ENCODE data around the gene ANKRD61.
"Not testable (repeated sequence)": the region's sequence is repeated elsewhere in the genome, so short reads cannot be mapped to it uniquely, and the experiment has no call there.

ANKRD61 gene

GRCh38 chr7:6030988-6031387, at the start of gene ANKRD61:
TSS of gene ANKRD61 (plus strand) at chr7:6031376. CDS start at chr7:6031376, 0 bp downstream.
- no peak within 1 kb of the TSS for H3K4me2 ChIP-seq (ENCODE audit: low read depth, low read length, poor library complexity, severe bottlenecking)
- no peaks in the 10 kb centered on the region for H3K9me3 ChIP-seq (ENCODE audit: insufficient read depth, low read depth, low read length)
- no peak within 1 kb of the TSS for H3K9ac ChIP-seq (ENCODE audit: low read depth, low read length, poor library complexity, severe bottlenecking)
- H3K36me3 ChIP-seq (ENCODE audit: insufficient read depth, low read length): peaks cover 65% of the 10 kb centered on the region; the same call in 1 of the 2 replicates
- no peaks in the 10 kb centered on the region for H3F3A ChIP-seq (ENCODE audit: low read depth)
- H2AFZ ChIP-seq (ENCODE audit: low read length): no peak within 1 kb of the TSS
- peaks cover 13% of the 10 kb centered on the region for H3K4me1 ChIP-seq (ENCODE audit: insufficient read depth, low read length, poor library complexity, severe bottlenecking)
- TF ChIP-seq EZH2phosphoT487 (IDR thresholded peaks at IDR 0.05; ENCODE audit: borderline replicate concordance): no peak
- no peak for TF ChIP-seq CTCF (conservative IDR thresholded peaks at IDR 0.05; ENCODE audit: low read length)
- H3K79me2 ChIP-seq (ENCODE audit: insufficient read depth, low read length): no peaks in the 10 kb centered on the region; the same call in 1 of the 2 replicates
- H3K4me3 ChIP-seq (ENCODE audit: low read length, poor library complexity, severe bottlenecking): no peak within 1 kb of the TSS
- H3K27me3 ChIP-seq (ENCODE audit: insufficient read depth, low read length, poor library complexity, severe bottlenecking): no peaks in the 10 kb centered on the region
- H4K20me1 ChIP-seq (ENCODE audit: insufficient read depth, low read length, poor library complexity, severe bottlenecking): peaks cover 3% of the 10 kb centered on the region
- H3K9me2 ChIP-seq (replicated peaks; ENCODE audit: low read depth, low read length): no peaks in the 10 kb centered on the region

GRCh38 chr7:5987061-5987460, 44.1 kb upstream of the ANKRD61 start:
- not testable (repeated sequence) for H3K36me3 ChIP-seq (ENCODE audit: insufficient read depth, low read length); H3K9me2 ChIP-seq (replicated peaks; ENCODE audit: low read depth, low read length); H4K20me1 ChIP-seq (ENCODE audit: insufficient read depth, low read length, poor library complexity, severe bottlenecking); H3K27me3 ChIP-seq (ENCODE audit: insufficient read depth, low read length, poor library complexity, severe bottlenecking); H3K4me2 ChIP-seq (ENCODE audit: low read depth, low read length, poor library complexity, severe bottlenecking); H3K9ac ChIP-seq (ENCODE audit: low read depth, low read length, poor library complexity, severe bottlenecking); H3F3A ChIP-seq (ENCODE audit: low read depth); H3K79me2 ChIP-seq (ENCODE audit: insufficient read depth, low read length); H2AFZ ChIP-seq (ENCODE audit: low read length); H3K4me1 ChIP-seq (ENCODE audit: insufficient read depth, low read length, poor library complexity, severe bottlenecking); H3K9me3 ChIP-seq (ENCODE audit: insufficient read depth, low read depth, low read length); H3K4me3 ChIP-seq (ENCODE audit: low read length, poor library complexity, severe bottlenecking)

GRCh38 chr7:5997210-5997808, 33.9 kb upstream of the ANKRD61 start:
- Histone ChIP-seq H4K20me1 (ENCODE audit: insufficient read depth, low read length, poor library complexity, severe bottlenecking) (no peaks in the 10 kb centered on the region), H3K4me2 (ENCODE audit: low read depth, low read length, poor library complexity, severe bottlenecking) (no peak overlapping the region), H3F3A (ENCODE audit: low read depth) (no peaks in the 10 kb centered on the region), H3K4me3 (ENCODE audit: low read length, poor library complexity, severe bottlenecking) (no peak overlapping the region), H3K79me2 (ENCODE audit: insufficient read depth, low read length) (no peaks in the 10 kb centered on the region), H3K9me3 (ENCODE audit: insufficient read depth, low read depth, low read length) (no peaks in the 10 kb centered on the region), H3K9ac (ENCODE audit: low read depth, low read length, poor library complexity, severe bottlenecking) (no peak overlapping the region), H3K27me3 (ENCODE audit: insufficient read depth, low read length, poor library complexity, severe bottlenecking) (no peaks in the 10 kb centered on the region), H3K36me3 (ENCODE audit: insufficient read depth, low read length) (peaks cover 36% of the 10 kb centered on the region; the same call in 1 of the 2 replicates), H3K9me2 (replicated peaks; ENCODE audit: low read depth, low read length) (no peaks in the 10 kb centered on the region), H2AFZ (ENCODE audit: low read length) (no peak overlapping the region), H3K4me1 (ENCODE audit: insufficient read depth, low read length, poor library complexity, severe bottlenecking) (no peaks in the 10 kb centered on the region)
- TF ChIP-seq EZH2phosphoT487 (IDR thresholded peaks at IDR 0.05; ENCODE audit: borderline replicate concordance): no peak
- peak; percentile 75 for TF ChIP-seq CTCF (conservative IDR thresholded peaks at IDR 0.05; ENCODE audit: low read length)

GRCh38 chr7:6007386-6007785, 23.8 kb upstream of the ANKRD61 start:
- Histone ChIP-seq H3K9me3 (ENCODE audit: insufficient read depth, low read depth, low read length) (no peaks in the 10 kb centered on the region), H3K27me3 (ENCODE audit: insufficient read depth, low read length, poor library complexity, severe bottlenecking) (no peaks in the 10 kb centered on the region), H3K4me2 (ENCODE audit: low read depth, low read length, poor library complexity, severe bottlenecking) (peak overlapping the region; percentile 82), H4K20me1 (ENCODE audit: insufficient read depth, low read length, poor library complexity, severe bottlenecking) (no peaks in the 10 kb centered on the region), H2AFZ (ENCODE audit: low read length) (no peak overlapping the region), H3K4me1 (ENCODE audit: insufficient read depth, low read length, poor library complexity, severe bottlenecking) (peaks cover 15% of the 10 kb centered on the region), H3K79me2 (ENCODE audit: insufficient read depth, low read length) (peaks cover 47% of the 10 kb centered on the region), H3F3A (ENCODE audit: low read depth) (no peaks in the 10 kb centered on the region), H3K9me2 (replicated peaks; ENCODE audit: low read depth, low read length) (no peaks in the 10 kb centered on the region), H3K36me3 (ENCODE audit: insufficient read depth, low read length) (no peaks in the 10 kb centered on the region), H3K9ac (ENCODE audit: low read depth, low read length, poor library complexity, severe bottlenecking) (peak overlapping the region; percentile 90), H3K4me3 (ENCODE audit: low read length, poor library complexity, severe bottlenecking) (peak overlapping the region; percentile 91)
- no peak for TF ChIP-seq EZH2phosphoT487 (IDR thresholded peaks at IDR 0.05; ENCODE audit: borderline replicate concordance)
- TF ChIP-seq CTCF (conservative IDR thresholded peaks at IDR 0.05; ENCODE audit: low read length): no peak

DNA sequence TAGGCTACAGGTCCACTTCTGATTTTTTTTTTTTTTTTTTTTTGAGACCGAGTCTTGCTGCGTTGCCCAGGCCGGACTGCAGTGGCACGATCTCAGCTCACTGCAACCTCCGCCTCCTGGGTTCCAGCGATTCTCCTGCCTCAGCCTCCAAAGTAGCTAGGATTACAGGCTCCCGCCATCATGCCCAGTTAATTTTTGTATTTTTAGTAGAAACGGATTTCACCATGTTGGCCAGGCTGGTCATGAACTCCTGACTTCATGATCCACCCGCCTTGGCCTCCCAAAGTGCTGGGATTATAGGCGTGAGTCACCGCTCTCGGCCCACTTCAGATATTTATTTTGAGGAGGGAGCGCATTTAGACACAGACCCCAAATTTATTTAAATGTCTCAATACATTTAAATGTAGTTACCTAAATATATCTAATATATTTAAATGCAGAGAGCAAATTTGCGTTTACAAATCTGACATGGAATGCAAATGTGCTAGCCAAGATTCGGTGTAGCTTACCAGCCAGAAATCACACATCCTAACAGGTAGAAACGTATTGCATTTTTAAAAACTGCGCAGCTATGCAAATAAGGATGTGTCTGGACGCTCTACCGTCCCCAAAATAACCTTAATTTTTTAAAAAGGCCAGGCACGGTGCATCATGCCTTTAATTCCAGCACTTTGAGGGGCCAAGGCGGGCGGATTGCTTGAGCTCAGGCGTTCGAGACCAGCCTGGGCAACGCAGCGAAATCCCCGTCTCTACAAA, 23.2 kb upstream of the ANKRD61 start:
- H3K9me3 ChIP-seq (ENCODE audit: insufficient read depth, low read depth, low read length); H3K36me3 ChIP-seq (ENCODE audit: insufficient read depth, low read length); H3K27me3 ChIP-seq (ENCODE audit: insufficient read depth, low read length, poor library complexity, severe bottlenecking); H2AFZ ChIP-seq (ENCODE audit: low read length); H3F3A ChIP-seq (ENCODE audit: low read depth); H3K9me2 ChIP-seq (replicated peaks; ENCODE audit: low read depth, low read length); H4K20me1 ChIP-seq (ENCODE audit: insufficient read depth, low read length, poor library complexity, severe bottlenecking): not testable (repeated sequence)
- Histone ChIP-seq H3K9ac (ENCODE audit: low read depth, low read length, poor library complexity, severe bottlenecking) (peak overlapping the region; percentile 90), H3K4me1 (ENCODE audit: insufficient read depth, low read length, poor library complexity, severe bottlenecking) (peaks cover 15% of the 10 kb centered on the region), H3K4me3 (ENCODE audit: low read length, poor library complexity, severe bottlenecking) (peak overlapping the region; percentile 91), H3K79me2 (ENCODE audit: insufficient read depth, low read length) (peaks cover 49% of the 10 kb centered on the region), H3K4me2 (ENCODE audit: low read depth, low read length, poor library complexity, severe bottlenecking) (peak overlapping the region; percentile 82)
